Prostate gland (tissue), 2 donors: Measurements from ENCODE around the gene LGALS3BP. TPM values are rescaled to one million over a fixed set of nuclear protein-coding genes. Genes with fewer than 3 reads are reported as not detected.

Experiments used
- DNase-seq: peaks from one replicate; pipeline ENCODE4 v3.0.0-alpha.2; 2019; ENCODE audit warnings: low spot score
- H3K27ac ChIP-seq, 2 donors: fragments of 200-600 bp; sonication (generic); 2 replicates each; pipeline ENCODE4 v1.5.1; 2017 to 2019
- H3K27me3 ChIP-seq: fragments of 200-600 bp; sonication (generic); replicated peaks from 2 replicates; pipeline ENCODE4 v1.5.1; 2019; ENCODE audit not compliant: insufficient read depth
- H3K36me3 ChIP-seq, 2 donors: fragments of 200-600 bp; sonication (generic); 1 replicate in 1 of 2; 2 replicates in 1 of 2; pipeline versions ENCODE4 v1.5.1 to v1.8.1; 2017 to 2019
- H3K4me1 ChIP-seq: fragments of 200-600 bp; sonication (generic); replicated peaks from 2 replicates; pipeline ENCODE4 v1.5.1; 2019
- H3K4me3 ChIP-seq, 2 donors: fragments of 200-600 bp; sonication (generic); 2 replicates each; pipeline ENCODE4 v1.5.1; 2017 to 2019
- H3K9me3 ChIP-seq: fragments of 200-600 bp; sonication (generic); 2 replicates; pipeline ENCODE4 v1.5.1; 2017
- POLR2A ChIP-seq: fragments of 450-650 bp; IDR thresholded peaks from one replicate; pipeline ENCODE4 v1.6.1; 2016; ENCODE audit warnings: antibody characterized with exemption, mild to moderate bottlenecking
- POLR2AphosphoS5 ChIP-seq: sonication (generic); formaldehyde crosslinking; IDR thresholded peaks from one replicate; pipeline ENCODE4 v1.6.1; 2017; ENCODE audit warnings: antibody characterized with exemption
- WGBS: methylation state at CpG from one replicate; pipeline ENCODE4 v1.1.5; 2018; 5-methylcytosine and 5-hydroxymethylcytosine counted together
- intact Hi-C: fragments of 100-400 bp; cut with DNase I; formaldehyde crosslinking; loops from one replicate; pipeline ENCODE4 v1.14.2; 2022
- total RNA-seq, 2 donors: library from RNA; depleted of rRNA; stranded (reverse); fragments of >200 nt; gene quantifications; one replicate each; pipeline ENCODE4 v1.1.0, GENCODE V29; 2016
- TF ChIP-seq, protein P1 (sequence below), 4 experiments: fragments of 200-600 bp in 2 of 4; fragments of 450-650 bp in 2 of 4; sonication (generic) in 2 of 4; IDR thresholded peaks; 1 replicate in 3 of 4; 2 replicates in 1 of 4; pipeline ENCODE4 v1.5.1; 2016 to 2019; ENCODE audit warnings: antibody characterized with exemption in 4 of 4, mild to moderate bottlenecking in 2 of 4, moderate library complexity in 2 of 4

LGALS3BP gene
- total RNA-seq, 2 donors from 2014 or later = 570 to 890 TPM

GRCh38 chr17:78997231-78997741 lies 17.6 kb upstream of the LGALS3BP start:
- H3K27me3 ChIP-seq = no peaks in the 10 kb centered on the region
- no peak overlapping the region for H3K4me3 ChIP-seq
- H3K27ac ChIP-seq = peak overlapping the region; percentile 65 to 74
- TF ChIP-seq, protein P1, sequence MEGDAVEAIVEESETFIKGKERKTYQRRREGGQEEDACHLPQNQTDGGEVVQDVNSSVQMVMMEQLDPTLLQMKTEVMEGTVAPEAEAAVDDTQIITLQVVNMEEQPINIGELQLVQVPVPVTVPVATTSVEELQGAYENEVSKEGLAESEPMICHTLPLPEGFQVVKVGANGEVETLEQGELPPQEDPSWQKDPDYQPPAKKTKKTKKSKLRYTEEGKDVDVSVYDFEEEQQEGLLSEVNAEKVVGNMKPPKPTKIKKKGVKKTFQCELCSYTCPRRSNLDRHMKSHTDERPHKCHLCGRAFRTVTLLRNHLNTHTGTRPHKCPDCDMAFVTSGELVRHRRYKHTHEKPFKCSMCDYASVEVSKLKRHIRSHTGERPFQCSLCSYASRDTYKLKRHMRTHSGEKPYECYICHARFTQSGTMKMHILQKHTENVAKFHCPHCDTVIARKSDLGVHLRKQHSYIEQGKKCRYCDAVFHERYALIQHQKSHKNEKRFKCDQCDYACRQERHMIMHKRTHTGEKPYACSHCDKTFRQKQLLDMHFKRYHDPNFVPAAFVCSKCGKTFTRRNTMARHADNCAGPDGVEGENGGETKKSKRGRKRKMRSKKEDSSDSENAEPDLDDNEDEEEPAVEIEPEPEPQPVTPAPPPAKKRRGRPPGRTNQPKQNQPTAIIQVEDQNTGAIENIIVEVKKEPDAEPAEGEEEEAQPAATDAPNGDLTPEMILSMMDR (IDR thresholded peaks at IDR 0.05) = no peak
- TF ChIP-seq POLR2AphosphoS5 (no peak), POLR2A (no peak)
- H3K36me3 ChIP-seq = peaks cover 0 to 6% of the 10 kb centered on the region in 2 donors
- peaks cover 33% of the 10 kb centered on the region for H3K4me1 ChIP-seq
- H3K9me3 ChIP-seq = no peaks in the 10 kb centered on the region
- WGBS = 72% methylated on average over 24 of the region's 27 CpGs
- no peak for DNase-seq
- intact Hi-C loops = no loop called here

DNA sequence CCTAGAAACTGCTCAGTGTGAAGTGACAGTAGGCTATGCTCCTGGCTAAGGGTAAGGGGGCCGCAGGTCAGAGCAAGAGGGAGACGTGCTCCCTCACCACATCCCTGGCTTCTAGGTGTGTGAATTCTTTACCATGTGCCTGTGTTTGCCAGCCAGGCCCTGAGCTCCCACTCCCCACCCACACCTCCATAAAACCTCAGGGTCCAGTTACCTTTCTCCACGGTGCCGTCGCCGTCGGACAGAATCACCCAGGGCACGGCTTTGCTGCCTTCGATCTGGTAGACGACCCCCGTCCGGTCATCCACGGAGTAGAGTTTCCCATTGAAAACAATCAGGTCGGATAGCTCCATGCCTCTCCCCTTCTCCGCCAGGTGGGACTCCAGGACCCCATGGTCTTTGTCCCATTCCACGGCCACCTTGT lies 17.1 kb upstream of the LGALS3BP start:
- WGBS = 76% methylated on average over 16 of the region's 16 CpGs
- TF ChIP-seq POLR2A (no peak), POLR2AphosphoS5 (no peak)
- TF ChIP-seq, protein P1 (IDR thresholded peaks at IDR 0.05) = no peak
- Histone ChIP-seq H3K27ac (peak overlapping the region; percentile 65 to 74), H3K9me3 (no peaks in the 10 kb centered on the region), H3K36me3 (peaks cover 0 to 6% of the 10 kb centered on the region in 2 donors), H3K27me3 (no peaks in the 10 kb centered on the region), H3K4me1 (peaks cover 33% of the 10 kb centered on the region), H3K4me3 (peak overlapping the region in 1 of 2 donors; percentile 9)
- intact Hi-C loops = no loop called here
- no peak for DNase-seq

DNA sequence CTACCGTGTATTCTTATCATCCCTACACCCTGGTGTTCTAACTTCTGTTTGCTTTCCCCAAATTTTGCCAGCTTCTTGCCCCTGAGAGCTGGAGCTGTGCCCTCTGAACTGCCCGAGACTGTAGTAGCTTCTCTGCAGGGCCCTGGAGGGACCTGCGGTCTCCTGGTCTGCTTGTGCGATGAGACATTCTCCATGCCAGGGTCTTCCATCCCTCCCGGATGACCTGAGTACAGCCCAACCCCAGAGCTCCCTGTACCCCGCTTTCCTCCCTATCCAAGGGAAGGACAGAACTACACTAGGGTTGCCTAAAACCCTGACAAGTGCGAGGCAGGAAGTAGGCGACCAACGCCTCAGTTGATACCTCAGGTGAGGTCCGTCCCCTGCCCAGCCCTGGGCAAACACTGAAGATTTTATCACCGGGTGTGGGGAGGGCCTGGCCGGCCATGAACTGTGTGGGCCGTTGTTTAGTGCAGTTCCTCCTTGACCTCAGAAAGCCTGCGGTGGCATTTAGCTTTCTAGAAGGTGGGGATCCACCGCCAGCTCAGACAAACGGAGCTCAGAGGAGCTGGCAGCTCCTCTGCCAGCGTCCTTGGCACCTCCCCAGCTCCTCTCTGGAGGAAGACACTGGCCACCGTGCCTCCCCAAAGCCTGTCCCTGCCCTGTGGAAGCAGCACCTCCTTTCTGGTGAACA lies 16.2 kb upstream of the LGALS3BP start:
- TF ChIP-seq POLR2AphosphoS5 (peak; percentile 62), POLR2A (peak; percentile 21)
- TF ChIP-seq, protein P1 (IDR thresholded peaks at IDR 0.05) = no peak
- H3K9me3 ChIP-seq = no peaks in the 10 kb centered on the region
- no peaks in the 10 kb centered on the region for H3K27me3 ChIP-seq
- intact Hi-C loops = no loop called here
- peak overlapping the region; percentile 65 to 74 for H3K27ac ChIP-seq
- peak; percentile 84 for DNase-seq
- peak overlapping the region in 1 of 2 donors; percentile 9 for H3K4me3 ChIP-seq
- 36% methylated on average over 17 of the region's 18 CpGs for WGBS
- H3K4me1 ChIP-seq = peaks cover 33% of the 10 kb centered on the region
- peaks cover 0 to 12% of the 10 kb centered on the region in 2 donors for H3K36me3 ChIP-seq

GRCh38 chr17:78995022-78995760 lies 15.5 kb upstream of the LGALS3BP start:
- Histone ChIP-seq H3K27me3 (no peaks in the 10 kb centered on the region), H3K4me1 (peaks cover 33% of the 10 kb centered on the region), H3K27ac (peak overlapping the region; percentile 65 to 74), H3K4me3 (no peak overlapping the region), H3K9me3 (no peaks in the 10 kb centered on the region), H3K36me3 (peaks cover 0 to 12% of the 10 kb centered on the region in 2 donors)
- 92% methylated on average over 34 of the region's 34 CpGs for WGBS
- no peak for DNase-seq
- TF ChIP-seq POLR2A (no peak), POLR2AphosphoS5 (no peak)
- intact Hi-C loops = no loop called here

DNA sequence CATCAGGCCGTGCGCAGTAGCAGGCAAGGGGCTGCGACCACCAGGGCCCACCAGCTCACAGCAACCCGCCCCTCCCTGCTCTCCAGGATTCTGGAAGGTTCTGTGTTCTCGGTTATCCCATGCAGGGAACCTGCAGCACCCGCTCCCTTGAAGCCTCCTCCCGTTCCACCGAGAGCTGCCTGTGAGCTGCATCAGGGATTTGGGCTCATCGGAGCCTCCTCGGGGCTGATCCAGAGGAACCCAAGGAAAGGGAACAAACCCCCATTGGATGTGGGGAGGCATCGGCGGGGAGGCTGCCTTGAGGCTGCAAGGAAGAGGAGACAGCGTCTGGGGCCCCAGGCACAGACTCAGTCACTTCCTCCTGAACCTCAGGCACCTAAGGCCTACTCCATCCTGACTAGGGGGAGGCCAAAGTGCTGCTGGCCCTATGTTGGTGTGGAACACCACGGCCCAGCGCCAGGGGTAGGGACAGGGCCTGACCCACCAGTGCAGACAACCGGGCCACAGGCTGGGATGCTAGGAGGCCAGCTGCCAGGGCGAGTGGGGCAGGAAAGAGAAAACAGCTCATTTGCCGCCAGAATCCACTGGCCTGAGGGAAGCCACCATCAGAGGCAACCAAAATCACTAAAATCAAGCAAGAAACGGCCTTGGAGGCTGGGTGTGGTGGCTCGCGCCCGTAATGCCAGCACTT lies 14.4 kb upstream of the LGALS3BP start:
- no peak for TF ChIP-seq POLR2A
- Histone ChIP-seq H3K4me3 (no peak overlapping the region), H3K27ac (no peak overlapping the region), H3K9me3 (no peaks in the 10 kb centered on the region), H3K36me3 (peaks cover 0 to 12% of the 10 kb centered on the region in 2 donors), H3K4me1 (peaks cover 31% of the 10 kb centered on the region), H3K27me3 (no peaks in the 10 kb centered on the region)
- DNase-seq = no peak
- 94% methylated on average over 21 of the region's 22 CpGs for WGBS
- intact Hi-C loops = no loop called here
